SW480 (cell line): ENCODE results near the gene HOXB1.
A peak's percentile ranks its signal among the peaks of the same experiment; 100 is the strongest.
"Not testable (repeated sequence)": the region's sequence is repeated elsewhere in the genome, so short reads cannot be mapped to it uniquely, and the experiment has no call there.

Experiments used
- DNase-seq: peaks from one replicate; pipeline ENCODE4 v3.0.0-alpha.2; 2016; ENCODE audit warnings: low spot score

HOXB1 gene

GRCh38 chr17:48543107-48543853 is 12.5 kb upstream of the HOXB1 start:
- DNase-seq: peak; percentile 75

GRCh38 chr17:48542698-48543106 is 11.9 kb upstream of the HOXB1 start:
- DNase-seq: no peak

GRCh38 chr17:48542114-48542656 is 11.4 kb upstream of the HOXB1 start:
- DNase-seq: no peak

GRCh38 chr17:48541577-48542113 is 10.8 kb upstream of the HOXB1 start:
- DNase-seq: no peak

GRCh38 chr17:48541036-48541576 is 10.3 kb upstream of the HOXB1 start:
- DNase-seq: no peak

DNA sequence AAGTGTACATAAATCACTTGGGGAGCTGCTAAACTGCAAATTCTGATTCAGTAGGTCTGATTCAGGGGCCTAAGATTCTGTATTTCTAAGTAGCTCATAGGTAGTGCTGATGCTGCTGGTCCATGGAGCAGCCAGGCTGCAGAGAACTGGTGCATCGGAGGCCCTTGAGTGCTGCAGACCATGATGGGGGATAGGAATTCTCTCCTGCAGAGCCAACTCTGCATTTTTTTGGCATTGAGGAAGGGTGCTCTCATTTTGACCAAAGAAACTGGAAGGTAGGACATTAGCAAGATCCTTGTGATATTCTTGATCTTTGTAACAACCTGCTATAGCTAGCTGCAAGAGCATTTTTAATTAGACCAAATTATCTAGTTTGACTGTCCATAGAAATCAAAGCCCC is 9.4 kb upstream of the HOXB1 start:
- no peak for DNase-seq

GRCh38 chr17:48539177-48539576 is 8.4 kb upstream of the HOXB1 start:
- DNase-seq: peak; percentile 72

DNA sequence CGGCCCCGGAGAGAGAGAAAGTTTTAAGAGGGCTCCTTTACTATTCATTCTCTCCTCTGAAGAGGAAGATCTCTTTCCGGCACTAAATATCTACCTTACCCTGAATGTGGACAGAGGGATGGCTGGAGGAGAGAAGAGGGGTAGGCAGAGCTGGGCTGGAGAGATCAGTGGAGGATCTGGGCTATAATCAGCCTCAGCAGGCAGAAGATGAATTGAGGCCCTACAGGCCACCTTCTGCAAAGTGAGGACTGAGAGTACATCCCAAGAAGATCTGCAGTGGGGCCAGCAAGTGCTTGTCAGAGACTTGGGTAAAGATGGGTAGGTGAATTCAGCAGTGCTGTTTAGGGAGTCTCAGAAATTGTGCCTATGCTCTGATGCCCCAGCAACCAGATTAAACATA is 6.5 kb upstream of the HOXB1 start:
- no peak for DNase-seq

- not testable (repeated sequence) for DNase-seq
Measured at GRCh38 chr17:48535793-48536559, 5.2 kb upstream of the HOXB1 start.

DNA sequence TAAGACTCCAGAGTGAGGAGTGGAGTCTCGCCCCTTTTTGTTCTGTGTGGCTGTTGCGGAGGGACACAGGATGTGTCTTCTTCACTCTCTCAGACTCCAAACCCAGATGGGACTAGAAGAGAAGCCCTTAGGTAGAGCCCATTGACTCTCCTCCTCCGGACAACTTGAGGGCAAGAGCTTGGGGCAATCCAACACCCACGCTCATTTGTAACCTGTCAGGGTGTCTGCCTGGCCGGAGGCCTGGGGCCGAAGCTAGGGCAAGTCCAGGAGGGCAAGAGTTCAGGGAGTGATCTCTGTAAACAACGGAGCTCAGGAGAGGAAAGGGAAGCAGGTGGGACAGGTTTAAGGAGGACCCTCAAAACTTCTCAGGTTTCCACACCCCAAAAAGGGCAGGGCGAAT is 1.4 kb upstream of the HOXB1 start:
- DNase-seq: no peak

DNA sequence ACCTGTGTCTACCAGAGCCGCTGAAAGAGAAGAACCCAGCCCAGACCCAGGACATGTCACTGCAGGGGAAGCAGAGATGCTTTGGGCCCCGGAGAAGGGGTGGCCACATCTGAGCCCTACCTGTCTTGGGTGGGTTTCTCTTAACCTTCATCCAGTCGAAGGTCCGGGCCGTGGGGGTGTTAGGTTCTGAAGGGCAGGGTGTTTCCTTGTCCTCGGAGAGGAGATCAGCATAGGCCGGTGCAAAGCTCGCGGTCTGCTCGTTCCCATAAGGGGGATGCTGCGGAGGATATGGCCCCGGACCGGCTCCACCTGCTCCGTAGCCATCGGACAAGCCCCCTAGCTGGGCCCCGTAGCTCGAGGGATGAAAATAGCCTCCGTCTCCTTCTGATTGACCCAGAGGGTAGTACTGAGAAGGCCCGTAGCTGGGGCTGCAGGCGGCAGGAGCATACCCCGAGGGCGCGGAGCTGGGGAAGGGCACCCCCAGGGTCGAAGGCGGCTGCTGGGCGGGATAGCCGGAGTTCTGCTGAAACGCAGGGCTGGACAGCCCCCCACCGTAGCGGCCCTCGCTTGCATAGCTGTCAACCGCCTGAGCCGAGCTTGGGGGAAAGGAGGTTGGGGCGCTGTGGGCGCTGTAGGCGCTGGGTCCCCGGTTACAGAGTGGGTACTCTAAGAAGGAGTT is 464 bp downstream of the HOXB1 start:
- DNase-seq: no peak

- no peak for DNase-seq
Measured at GRCh38 chr17:48529683-48530009, 1.2 kb downstream of the HOXB1 start.

DNA sequence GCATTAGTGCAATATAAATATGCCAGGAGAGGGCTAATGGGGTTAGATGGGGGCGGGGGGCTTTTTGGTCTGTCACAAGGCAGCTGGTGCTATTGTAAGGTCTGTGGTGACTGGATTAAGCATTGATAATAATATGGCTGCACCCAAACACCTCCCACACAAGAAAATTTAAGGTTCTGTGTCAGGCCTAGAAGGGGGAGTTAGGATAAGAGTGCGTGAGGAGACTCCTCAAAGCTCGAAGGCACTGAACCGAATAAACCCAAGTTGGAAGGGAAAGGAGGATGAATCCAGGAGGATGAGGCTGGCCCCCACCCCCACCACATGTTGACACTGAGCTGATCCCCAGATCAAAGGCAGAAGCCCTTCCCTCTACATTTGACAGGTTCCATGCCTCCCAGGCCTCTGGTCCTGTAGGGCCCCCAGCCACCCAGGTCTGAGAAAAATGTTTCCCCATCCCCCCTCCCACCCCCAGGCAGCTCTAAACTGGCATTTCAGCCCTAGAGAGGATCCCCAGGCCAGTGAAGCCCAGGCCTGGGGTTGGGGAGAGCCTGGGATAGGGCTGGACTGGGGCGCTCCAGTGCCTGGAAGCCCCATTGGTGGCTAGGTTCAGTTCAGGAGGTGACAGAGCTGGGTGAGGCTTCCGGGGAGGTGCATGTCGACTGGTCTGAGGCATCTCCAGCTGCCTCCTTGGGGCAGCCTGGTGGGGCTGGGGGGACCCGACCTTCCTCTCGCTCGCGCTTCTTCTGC is 1.7 kb downstream of the HOXB1 start:
- no peak for DNase-seq

DNA sequence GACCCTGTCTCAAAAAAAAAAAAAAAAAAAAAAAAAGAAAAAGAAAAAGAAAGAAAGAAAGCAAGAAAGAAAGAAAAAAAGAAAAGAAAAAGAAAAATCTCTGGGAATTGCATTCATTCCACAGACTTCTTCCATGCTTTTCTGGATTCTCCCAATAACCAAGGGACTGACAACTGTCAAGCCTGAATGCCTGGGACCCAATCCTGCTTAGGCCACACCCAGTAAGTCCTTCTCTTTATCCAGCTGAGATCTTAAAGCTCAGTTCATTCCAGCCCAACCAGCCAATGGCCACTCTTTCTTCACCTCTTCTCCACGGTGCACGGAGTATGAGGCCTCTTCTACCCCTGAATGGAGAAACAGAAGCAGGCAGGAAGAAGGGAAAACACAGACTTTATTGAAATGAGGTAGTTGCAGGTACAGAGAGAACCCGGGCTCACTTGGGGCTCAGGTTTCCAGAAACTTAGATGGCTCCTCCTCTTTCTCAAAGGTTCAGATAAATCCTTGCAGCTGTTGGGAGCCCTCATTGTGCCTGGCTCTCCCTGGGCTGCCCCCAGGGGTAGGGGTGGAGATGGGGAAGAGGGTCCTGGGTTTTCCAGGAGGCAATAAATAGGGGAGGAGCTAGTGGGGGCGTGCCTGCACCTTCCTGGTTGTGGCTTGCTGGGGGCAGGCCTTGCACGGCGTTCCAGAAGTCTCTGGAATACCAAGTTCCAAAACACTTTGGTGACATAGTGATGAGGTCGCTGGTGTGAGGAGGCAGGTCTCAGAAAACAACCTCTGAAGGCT is 2.5 kb downstream of the HOXB1 start:
- no peak for DNase-seq

GRCh38 chr17:48527547-48527932 is 3.3 kb downstream of the HOXB1 start:
- DNase-seq: no peak

GRCh38 chr17:48526608-48527546 is 3.9 kb downstream of the HOXB1 start:
- DNase-seq: no peak

GRCh38 chr17:48523010-48523409 is 7.8 kb downstream of the HOXB1 start:
- DNase-seq: no peak

DNA sequence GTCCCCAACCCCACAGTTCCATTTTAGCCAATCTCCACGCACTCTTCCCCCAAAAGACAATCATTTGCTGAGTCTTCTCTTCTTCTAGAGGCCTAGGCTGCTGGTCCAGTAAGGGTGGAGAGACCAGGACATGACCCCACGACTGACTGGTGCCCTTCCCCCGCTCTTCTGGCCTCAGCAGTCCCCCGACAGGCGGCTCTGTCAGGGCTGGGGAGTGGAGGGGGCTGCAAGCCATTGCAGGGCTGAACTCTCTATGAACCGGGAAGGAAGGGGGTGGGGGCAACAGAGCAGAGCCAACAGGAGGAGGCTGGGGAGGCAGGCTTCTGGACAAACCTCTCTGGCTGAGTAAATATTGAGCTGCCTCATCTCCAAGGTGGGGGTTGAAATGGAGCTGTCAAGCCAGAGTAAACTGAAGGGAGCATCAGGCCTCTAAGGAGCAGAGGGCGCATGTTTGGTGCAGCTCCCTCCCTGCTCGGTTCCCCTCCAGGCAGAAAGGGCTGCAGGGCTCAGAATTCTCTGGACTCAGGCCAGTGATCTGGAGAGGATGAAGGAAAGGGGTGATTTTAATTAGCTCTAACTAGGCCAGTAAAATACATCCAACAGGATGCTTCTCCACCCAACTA is 8.7 kb downstream of the HOXB1 start:
- no peak for DNase-seq

GRCh38 chr17:48520631-48521079 is 10.2 kb downstream of the HOXB1 start:
- no peak for DNase-seq
